GM12878 (cell line): ENCODE measurements around the gene ADAMTSL1. TPM values are rescaled to one million over a fixed set of nuclear protein-coding genes. Genes with fewer than 3 reads are reported as not detected.

Experiments
- ATAC-seq: fragments of 200-7000 bp; cut with Tn5 transposase; 3 replicates; pipeline ENCODE4 v1.9.1; 2020; ENCODE audit warnings: mild to moderate bottlenecking, moderate library complexity
- BruUV-seq: library from RNA; stranded (reverse); fragments of 400-500 nt; replicated peaks from 2 replicates; lab custom pipeline; 2021; lab: Mats Ljungman, UMichigan
- CTCF ChIA-PET: fragments of 300-600 bp; sonication (Branson Sonifier 250); formaldehyde crosslinking; extraction: SDS; loops from one replicate; lab custom pipeline; 2021; ENCODE audit warnings: inconsistent platforms; lab: Yijun Ruan, JAX
- POLR2A ChIA-PET: fragments of 350-600 bp; formaldehyde crosslinking; extraction: SDS; loops from one replicate; lab custom pipeline; 2021; ENCODE audit warnings: inconsistent platforms; lab: Charles Lee
- RAD21 ChIA-PET: fragments of 300-600 bp; sonication (Branson Sonifier 250); formaldehyde crosslinking; loops from one replicate; lab custom pipeline; 2023; ENCODE audit warnings: antibody characterized with exemption; ENCODE audit not compliant: unreplicated experiment; lab: Charles Lee
- SMC1A ChIA-PET: fragments of 300-600 bp; sonication (Branson Sonifier 250); formaldehyde crosslinking; loops from one replicate; lab custom pipeline; 2023; ENCODE audit not compliant: unreplicated experiment, uncharacterized antibody; lab: Charles Lee
- DNase-seq: peaks from one replicate; pipeline ENCODE4 v3.0.0-alpha.2; 2011; ENCODE audit warnings: low read depth, low spot score
- FAIRE-seq: peaks from 3 replicates; lab custom pipeline; 2011; peaks lifted over from hg19 to GRCh38; lab: Jason Lieb, UNC
- H2AFZ ChIP-seq: 2 replicates; pipeline ENCODE4 v1.6.0; 2011; ENCODE audit warnings: low read depth, low read length, control low read depth; ENCODE audit not compliant: control insufficient read depth
- H3K27ac ChIP-seq: 2 replicates; pipeline ENCODE4 v1.5.1; 2011; ENCODE audit warnings: control low read depth; ENCODE audit not compliant: control insufficient read depth, insufficient read depth
- H3K27me3 ChIP-seq, 2 experiments: replicated peaks in 1 of 2; 2 replicates each; pipeline versions ENCODE4 v1.6.0 to v1.6.1; 2011; ENCODE audit warnings: low read length in 1 of 2; ENCODE audit not compliant: control insufficient read depth in 2 of 2, insufficient read depth in 2 of 2
- H3K36me3 ChIP-seq, 2 experiments: 2 replicates each; pipeline ENCODE4 v1.5.1; 2011; ENCODE audit warnings: low read length in 1 of 2; ENCODE audit not compliant: control insufficient read depth in 2 of 2, insufficient read depth in 2 of 2
- H3K4me1 ChIP-seq: 2 replicates; pipeline ENCODE4 v1.6.1; 2011; ENCODE audit warnings: mild to moderate bottlenecking, low read length, moderate library complexity, mixed read lengths; ENCODE audit not compliant: control insufficient read depth, insufficient read depth
- H3K4me2 ChIP-seq: 2 replicates; pipeline ENCODE4 v1.6.0; 2011; ENCODE audit warnings: control low read depth; ENCODE audit not compliant: control insufficient read depth, insufficient read depth
- H3K4me3 ChIP-seq: fragments of 200-600 bp; sonication (generic); 2 replicates; pipeline ENCODE4 v1.5.1; 2016
- H3K79me2 ChIP-seq: 2 replicates; pipeline ENCODE4 v1.6.0; 2011; ENCODE audit warnings: low read length; ENCODE audit not compliant: control insufficient read depth, insufficient read depth
- H3K9ac ChIP-seq: 2 replicates; pipeline ENCODE4 v1.8.0; 2011; ENCODE audit warnings: low read length, control low read depth, mixed read lengths; ENCODE audit not compliant: control insufficient read depth, insufficient read depth
- H3K9me3 ChIP-seq: replicated peaks from 3 replicates; pipeline ENCODE4 v1.5.1; 2011; ENCODE audit warnings: mild to moderate bottlenecking, low read length; ENCODE audit not compliant: control insufficient read depth, insufficient read depth
- H4K20me1 ChIP-seq: 2 replicates; pipeline ENCODE4 v1.6.0; 2011; ENCODE audit not compliant: control insufficient read depth, insufficient read depth
- BCLAF1 ChIP-seq: fragments of 450-650 bp; IDR thresholded peaks from 2 replicates; pipeline ENCODE4 v1.6.1; 2017; ENCODE audit warnings: antibody characterized with exemption, mild to moderate bottlenecking, moderate library complexity
- CHD4 ChIP-seq: fragments of 200-600 bp; sonication (generic); IDR thresholded peaks from 2 replicates; pipeline ENCODE4 v1.6.1; 2016; ENCODE audit warnings: mild to moderate bottlenecking
- GATAD2B ChIP-seq: fragments of 450-650 bp; conservative IDR thresholded peaks from 2 replicates; pipeline ENCODE4 v1.6.1; 2017; ENCODE audit warnings: low read depth, mild to moderate bottlenecking, moderate library complexity
- NBN ChIP-seq: fragments of 450-650 bp; IDR thresholded peaks from 2 replicates; pipeline ENCODE4 v1.6.1; 2016
- NR2C1 ChIP-seq: fragments of 450-650 bp; IDR thresholded peaks from 2 replicates; pipeline ENCODE4 v1.6.1; 2017; ENCODE audit warnings: antibody characterized with exemption, mild to moderate bottlenecking, moderate library complexity
- POU2F2 ChIP-seq: IDR thresholded peaks from 3 replicates; pipeline ENCODE4 v1.6.1; 2011; ENCODE audit warnings: low read depth, mild to moderate bottlenecking, low read length, borderline replicate concordance
- SRF ChIP-seq, 2 experiments: IDR thresholded peaks; 2 replicates each; pipeline ENCODE4 v1.6.1; 2011; ENCODE audit warnings: low read depth in 2 of 2, low read length in 2 of 2, mild to moderate bottlenecking in 1 of 2, moderate library complexity in 1 of 2
- SUPT20H ChIP-seq: IDR thresholded peaks from 2 replicates; pipeline ENCODE4 v1.6.1; 2011; ENCODE audit warnings: low read depth, mild to moderate bottlenecking, low read length, moderate library complexity, borderline replicate concordance; ENCODE audit not compliant: control insufficient read depth
- TCF3 ChIP-seq: IDR thresholded peaks from 2 replicates; pipeline ENCODE4 v1.6.1; 2012; ENCODE audit warnings: low read depth, mild to moderate bottlenecking, low read length, borderline replicate concordance; ENCODE audit not compliant: insufficient read depth
- WGBS: methylation state at CpG from one replicate; pipeline ENCODE4 v1.1.6; 2016; ENCODE audit warnings: low lambda C conversion rate; ENCODE audit not compliant: insufficient replicate concordance, insufficient coverage; ENCODE audit errors: missing lambda C conversion rate; 5-methylcytosine and 5-hydroxymethylcytosine counted together
- in situ Hi-C: fragments of 300-500 bp; cut with MboI; formaldehyde crosslinking; loops from 9 replicates; pipeline ENCODE4 v1.14.3; 2018; ENCODE audit warnings: mixed read lengths
- intact Hi-C: fragments of 100-400 bp; cut with micrococcal nuclease; formaldehyde crosslinking; loops from one replicate; pipeline ENCODE4 v1.14.2; 2022; ENCODE audit not compliant: unreplicated experiment
- polyA plus RNA-seq, 11 experiments: library from polyadenylated mRNA; depleted of rRNA in 4 of 11; unstranded in 6 of 11; stranded (reverse) in 5 of 11; fragments of >200 nt; fragmentation: Nextera tagmentation in 4 of 11; fragmentation: Illumina TruSeq in 1 of 11; extraction: Ambion mirVana in 4 of 11; extraction: Trizol in 1 of 11; gene quantifications; 1 replicate in 1 of 11; 2 replicates in 10 of 11; pipeline versions ENCODE4 v1.2.1 to v1.2.3, GENCODE V29; 2011 to 2016; ENCODE audit warnings: inconsistent platforms in 2 of 11, missing spikeins in 2 of 11, low read depth in 1 of 11
- total RNA-seq, 4 experiments: library from RNA; depleted of rRNA in 3 of 4; stranded (reverse); fragments of >200 nt in 3 of 4; fragmentation: Illumina TruSeq in 1 of 4; extraction: Trizol in 1 of 4; gene quantifications; 2 replicates each; pipeline versions ENCODE4 v1.2.1 to v1.2.3, GENCODE V29; 2013 to 2021
- TF ChIP-seq, protein P1 (sequence below): fragments of 150-350 bp; IDR thresholded peaks from 2 replicates; pipeline ENCODE4 v1.6.1; 2016; ENCODE audit warnings: low read depth, low read length

The ADAMTSL1 gene
- total and polyA plus RNA-seq, 10 of the 15 experiments (the other 5 are each of a cell fraction or from before 2014, with no cell fraction given) = 0.01 to 0.10 (median 0.07) TPM; not detected in 6

GRCh38 chr9:18683312-18683711 lies 209.4 kb downstream of the ADAMTSL1 start (continued):
- TF ChIP-seq, protein P1, sequence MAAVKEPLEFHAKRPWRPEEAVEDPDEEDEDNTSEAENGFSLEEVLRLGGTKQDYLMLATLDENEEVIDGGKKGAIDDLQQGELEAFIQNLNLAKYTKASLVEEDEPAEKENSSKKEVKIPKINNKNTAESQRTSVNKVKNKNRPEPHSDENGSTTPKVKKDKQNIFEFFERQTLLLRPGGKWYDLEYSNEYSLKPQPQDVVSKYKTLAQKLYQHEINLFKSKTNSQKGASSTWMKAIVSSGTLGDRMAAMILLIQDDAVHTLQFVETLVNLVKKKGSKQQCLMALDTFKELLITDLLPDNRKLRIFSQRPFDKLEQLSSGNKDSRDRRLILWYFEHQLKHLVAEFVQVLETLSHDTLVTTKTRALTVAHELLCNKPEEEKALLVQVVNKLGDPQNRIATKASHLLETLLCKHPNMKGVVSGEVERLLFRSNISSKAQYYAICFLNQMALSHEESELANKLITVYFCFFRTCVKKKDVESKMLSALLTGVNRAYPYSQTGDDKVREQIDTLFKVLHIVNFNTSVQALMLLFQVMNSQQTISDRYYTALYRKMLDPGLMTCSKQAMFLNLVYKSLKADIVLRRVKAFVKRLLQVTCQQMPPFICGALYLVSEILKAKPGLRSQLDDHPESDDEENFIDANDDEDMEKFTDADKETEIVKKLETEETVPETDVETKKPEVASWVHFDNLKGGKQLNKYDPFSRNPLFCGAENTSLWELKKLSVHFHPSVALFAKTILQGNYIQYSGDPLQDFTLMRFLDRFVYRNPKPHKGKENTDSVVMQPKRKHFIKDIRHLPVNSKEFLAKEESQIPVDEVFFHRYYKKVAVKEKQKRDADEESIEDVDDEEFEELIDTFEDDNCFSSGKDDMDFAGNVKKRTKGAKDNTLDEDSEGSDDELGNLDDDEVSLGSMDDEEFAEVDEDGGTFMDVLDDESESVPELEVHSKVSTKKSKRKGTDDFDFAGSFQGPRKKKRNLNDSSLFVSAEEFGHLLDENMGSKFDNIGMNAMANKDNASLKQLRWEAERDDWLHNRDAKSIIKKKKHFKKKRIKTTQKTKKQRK = no peak
- TF ChIP-seq TCF3 = no peak
- no peak for TF ChIP-seq SRF (IDR thresholded peaks at IDR 0.05; ENCODE audit: low read depth in 2 of 2, low read length in 2 of 2)
- TF ChIP-seq POU2F2 = no peak
- TF ChIP-seq, all 136 proteins: peak for 0

- DNase-seq (no peak), FAIRE-seq (no peak), ATAC-seq (no peak)
- no peaks in the 10 kb centered on the region for H3K79me2 ChIP-seq
- H3K27ac ChIP-seq = no peak overlapping the region
- H3K36me3 ChIP-seq = no peaks in the 10 kb centered on the region
- no TSS peak for BruUV-seq
- intact Hi-C loops (no loop called here), in situ Hi-C loops (no loop called here)
- H3K27me3 ChIP-seq = no peaks in the 10 kb centered on the region
- no peak overlapping the region for H2AFZ ChIP-seq
- no peaks in the 10 kb centered on the region for H3K4me1 ChIP-seq
- no peak overlapping the region for H3K4me2 ChIP-seq
- SMC1A ChIA-PET = interaction anchor here (1.4 kb wide), 1 partner anchor 9 kb away, joined by 4 read pairs; no protein-coding TSS in a partner anchor
- H3K9me3 ChIP-seq = no peaks in the 10 kb centered on the region
- H3K9ac ChIP-seq = no peak overlapping the region
- no peak for TF ChIP-seq GATAD2B
- no peak for TF ChIP-seq SUPT20H
- TF ChIP-seq BCLAF1 = no peak
- TF ChIP-seq NR2C1 = no peak
- TF ChIP-seq NBN = no peak
- TF ChIP-seq CHD4 = no peak
- H3K4me3 ChIP-seq = no peak overlapping the region
- RAD21 ChIA-PET = no interaction called here
- CTCF ChIA-PET = interaction anchor here (1.3 kb wide), 1 partner anchor 243 kb away, joined by 3 read pairs; no protein-coding TSS in a partner anchor
- no peaks in the 10 kb centered on the region for H4K20me1 ChIP-seq
- POLR2A ChIA-PET = no interaction called here
- WGBS = 48% methylated on average over 1 of the region's 1 CpG
Observed at GRCh38 chr9:18683851-18684250, 209.9 kb downstream of the ADAMTSL1 start.
